Measurements from ENCODE around the gene IQCF5. TPM values are rescaled to one million over a fixed set of nuclear protein-coding genes. Genes with fewer than 3 reads are reported as not detected.

The IQCF5 gene
- total and polyA plus RNA-seq, 2 donors (not counting 1 experiment from before 2014, with no cell fraction given): not detected

DNA sequence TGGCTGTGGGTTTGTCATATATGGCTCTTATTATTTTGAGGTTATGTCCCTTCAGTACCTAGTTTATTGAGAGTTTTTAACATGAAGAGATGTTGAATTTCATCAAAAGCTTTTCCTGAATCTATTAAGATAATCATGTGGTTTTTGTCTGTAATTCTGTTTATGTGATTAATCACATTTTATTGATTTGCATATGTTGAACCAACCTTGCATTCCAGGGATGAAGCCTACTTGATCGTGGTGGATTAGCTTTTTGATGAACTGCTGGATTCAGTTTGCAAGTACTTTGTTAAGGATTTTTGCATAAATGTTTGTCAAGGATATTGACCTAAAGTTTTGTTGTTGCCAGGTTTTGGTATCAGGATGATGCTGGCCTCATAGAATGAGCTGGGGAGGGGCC lies 47.1 kb downstream of the IQCF5 start:
- Histone ChIP-seq H3K9ac (ENCODE audit: low read length) (no peak overlapping the region), H3K4me2 (replicated peaks; ENCODE audit: low read depth, low read length, poor library complexity, severe bottlenecking) (no peak overlapping the region), H4K20me1 (ENCODE audit: control insufficient read depth, insufficient read depth, low read length, poor library complexity, severe bottlenecking) (no peaks in the 10 kb centered on the region), H2AFZ (ENCODE audit: insufficient read depth, low read depth, low read length, poor library complexity, severe bottlenecking) (no peak overlapping the region), H3K4me1 (ENCODE audit: control insufficient read depth in 2 of 2, insufficient read depth in 2 of 2, low read length in 2 of 2) (no peaks in the 10 kb centered on the region), H3K27ac (ENCODE audit: low read length in 2 of 2) (no peak overlapping the region), H3K79me2 (ENCODE audit: control insufficient read depth, insufficient read depth, low read length) (no peaks in the 10 kb centered on the region), H3K27me3 (replicated peaks in 1 of 4; ENCODE audit: control extremely low read depth in 1 of 4, control insufficient read depth in 3 of 4, insufficient read depth in 4 of 4, low read length in 3 of 4) (peaks cover 0 to 2% (median 0%) of the 10 kb centered on the region in 4 experiments), H3K4me3 (ENCODE audit: control extremely low read depth in 1 of 5, extremely low read depth in 1 of 5, insufficient read depth in 1 of 5, low read depth in 2 of 5, low read length in 4 of 5) (no peak overlapping the region), H3K36me3 (replicated peaks in 1 of 2; ENCODE audit: control extremely low read depth in 1 of 2, control insufficient read depth in 1 of 2, extremely low read depth in 1 of 2, insufficient read depth in 2 of 2, low read length in 1 of 2) (no peaks in the 10 kb centered on the region), H3K9me3 (ENCODE audit: control extremely low read depth in 1 of 3, control insufficient read depth in 2 of 3, insufficient read depth in 1 of 3, low read length in 2 of 3) (peaks cover 0 to 5% (median 4%) of the 10 kb centered on the region in 3 donors)
- ChIA-PET CTCF (interaction anchor here (1.7 kb wide), 1 partner anchor 9 kb away, joined by 4 read pairs; no protein-coding TSS in a partner anchor), POLR2A (no interaction called here)
- TF ChIP-seq EZH2 (IDR thresholded peaks at IDR 0.05; ENCODE audit: borderline replicate concordance, insufficient read depth, low read depth, low read length, poor library complexity, severe bottlenecking): no peak
- TF ChIP-seq CTCF (IDR thresholded peaks at IDR 0.05): no peak
- Mint-ChIP-seq H3K4me1 (no peaks in the 10 kb centered on the region), H3K27me3 (peaks cover 28% of the 10 kb centered on the region), H3K4me3 (no peak overlapping the region), H3K27ac (no peak overlapping the region), H3K9me3 (ENCODE audit: insufficient read depth) (peaks cover 4% of the 10 kb centered on the region)
- intact Hi-C loops (cut with micrococcal nuclease): no loop called here
- DNase-seq (no peak), ATAC-seq (ENCODE audit: low read depth) (no peak)
- 90% methylated on average over 1 of the region's 1 CpG for WGBS (ENCODE audit: insufficient coverage)

Small RNAs within 50 kb of the gene (small RNA-seq; reads per million reads assigned to genes)
- gene RN7SL504P (ENCODE audit: insufficient read length, low read depth, low replicate concordance): not detected

Other genes starting within 250 kb of the IQCF5 start
- 31.8 and 39.1 TPM in 2 replicates for gene TEX264, start 204.3 kb downstream of the IQCF5 start, total RNA-seq
- 66.6 and 79.7 TPM in 2 replicates for gene TEX264, start 204.3 kb downstream of the IQCF5 start, polyA plus RNA-seq
- gene GRM2, start 168.5 kb downstream of the IQCF5 start, total RNA-seq: 0.86 and 1.1 TPM in 2 replicates
- gene GRM2, start 168.5 kb downstream of the IQCF5 start, polyA plus RNA-seq: 2.8 TPM in 2 replicates
- not detected in 2 replicates for gene IQCF6, start 96.4 kb downstream of the IQCF5 start, total RNA-seq
- gene IQCF6, start 96.4 kb downstream of the IQCF5 start, polyA plus RNA-seq: not detected in 2 replicates
- gene IQCF2, start 14.0 kb downstream of the IQCF5 start, total RNA-seq: not detected in 2 replicates
- gene IQCF2, start 14.0 kb downstream of the IQCF5 start, polyA plus RNA-seq: not detected in 2 replicates
- not detected in 2 replicates for gene IQCF1, start 27.8 kb upstream of the IQCF5 start, total RNA-seq
- not detected in 2 replicates for gene IQCF1, start 27.8 kb upstream of the IQCF5 start, polyA plus RNA-seq
- gene RRP9, start 66.3 kb upstream of the IQCF5 start, total RNA-seq: 16.7 and 16.9 TPM in 2 replicates
- 19.8 and 21.9 TPM in 2 replicates for gene RRP9, start 66.3 kb upstream of the IQCF5 start, polyA plus RNA-seq
- 17.3 and 17.7 TPM in 2 replicates for gene PARP3, start 66.8 kb upstream of the IQCF5 start, total RNA-seq
- 20.3 and 29.7 TPM in 2 replicates for gene PARP3, start 66.8 kb upstream of the IQCF5 start, polyA plus RNA-seq
- gene GPR62, start 79.8 kb upstream of the IQCF5 start, total RNA-seq: not detected in 2 replicates
- not detected in 2 replicates for gene GPR62, start 79.8 kb upstream of the IQCF5 start, polyA plus RNA-seq
- gene PCBP4, start 91.9 kb upstream of the IQCF5 start, total RNA-seq: 15.3 TPM in 2 replicates
- 17.7 and 25.6 TPM in 2 replicates for gene PCBP4, start 91.9 kb upstream of the IQCF5 start, polyA plus RNA-seq
- gene ABHD14B, start 98.4 kb upstream of the IQCF5 start, total RNA-seq: 68.7 and 73.9 TPM in 2 replicates
- 50.5 and 62.8 TPM in 2 replicates for gene ABHD14B, start 98.4 kb upstream of the IQCF5 start, polyA plus RNA-seq
- gene ABHD14A, start 99.5 kb upstream of the IQCF5 start, total RNA-seq: 11.9 and 14.0 TPM in 2 replicates
- 15.2 and 28.8 TPM in 2 replicates for gene ABHD14A, start 99.5 kb upstream of the IQCF5 start, polyA plus RNA-seq
- 11.6 and 14.6 TPM in 2 replicates for gene ACY1, start 107.9 kb upstream of the IQCF5 start, total RNA-seq
- 26.2 and 26.6 TPM in 2 replicates for gene ACY1, start 107.9 kb upstream of the IQCF5 start, polyA plus RNA-seq
- 1,460 and 1,552 TPM in 2 replicates for gene RPL29, start 120.3 kb upstream of the IQCF5 start, total RNA-seq
- 2,693 and 3,787 TPM in 2 replicates for gene RPL29, start 120.3 kb upstream of the IQCF5 start, polyA plus RNA-seq
- 6.9 TPM in 2 replicates for gene DUSP7, start 181.0 kb upstream of the IQCF5 start, total RNA-seq
- gene DUSP7, start 181.0 kb upstream of the IQCF5 start, polyA plus RNA-seq: 2.9 and 5.1 TPM in 2 replicates

Measured in B cell (primary cell).